AG04449 (cell line): ENCODE data around the gene KCNMA1.

Source experiments
- CTCF ChIA-PET: fragments of 350-600 bp; formaldehyde crosslinking; extraction: SDS; loops from one replicate; lab custom pipeline; 2021; ENCODE audit warnings: antibody characterized with exemption; lab: Yijun Ruan, JAX
- POLR2A ChIA-PET: fragments of 400-600, 350-600 bp; formaldehyde crosslinking; extraction: SDS; loops from one replicate; lab custom pipeline; 2020; ENCODE audit warnings: antibody characterized with exemption, inconsistent platforms; lab: Yijun Ruan, JAX
- DNase-seq: peaks from one replicate; pipeline ENCODE4 v3.0.0-alpha.2; 2010; ENCODE audit warnings: low read depth, low spot score
- H3K4me3 ChIP-seq: 2 replicates; pipeline ENCODE4 v1.5.1; 2011; ENCODE audit warnings: low read depth, mild to moderate bottlenecking, control low read depth, low read length
- CTCF ChIP-seq: IDR thresholded peaks from one replicate; pipeline ENCODE4 v1.5.1; 2011; ENCODE audit warnings: mild to moderate bottlenecking, moderate library complexity, low read length, control low read depth, inconsistent platforms; ENCODE audit not compliant: insufficient read depth; ENCODE audit errors: missing control alignments

Gene KCNMA1

GRCh38 chr10:77149706-77150105 lies 487.9 kb downstream of the KCNMA1 start:
- H3K4me3 ChIP-seq = no peak overlapping the region
- POLR2A ChIA-PET = no interaction called here
- CTCF ChIA-PET = interaction anchor here (1.5 to 2.0 kb wide), 2 partner anchors 16 to 562 kb away, joined by 5 to 9 read pairs; no protein-coding TSS in a partner anchor
- no peak for DNase-seq
- no peak for TF ChIP-seq CTCF

- CTCF ChIA-PET = interaction anchor here (1.2 to 2.0 kb wide), 4 partner anchors 14 to 563 kb away, joined by 3 to 9 read pairs (median 4); no protein-coding TSS in a partner anchor
- no peak for DNase-seq
- TF ChIP-seq CTCF = no peak
- no peak overlapping the region for H3K4me3 ChIP-seq
- POLR2A ChIA-PET = interaction anchor here (0.6 kb wide), 1 partner anchor 9 kb away, joined by 3 read pairs; no protein-coding TSS in a partner anchor
Observed at GRCh38 chr10:77149001-77149400, 488.6 kb downstream of the KCNMA1 start.

- H3K4me3 ChIP-seq = no peak overlapping the region
- no peak for TF ChIP-seq CTCF
- CTCF ChIA-PET = interaction anchor here (0.8 to 2.0 kb wide), 3 partner anchors 11 to 564 kb away, joined by 3 to 9 read pairs (median 4); no protein-coding TSS in a partner anchor
- POLR2A ChIA-PET = no interaction called here
- DNase-seq = no peak
Observed at GRCh38 chr10:77147871-77148270, 489.7 kb downstream of the KCNMA1 start.

- H3K4me3 ChIP-seq = no peak overlapping the region
- ChIA-PET CTCF (interaction anchor here (1.0 kb wide), 1 partner anchor 19 kb away, joined by 3 read pairs; no protein-coding TSS in a partner anchor), POLR2A (interaction anchor here (0.6 to 0.8 kb wide), 2 partner anchors 35 to 49 kb away, joined by 3 to 4 read pairs; no protein-coding TSS in a partner anchor)
- TF ChIP-seq CTCF = no peak
- DNase-seq = no peak
Observed at GRCh38 chr10:77146712-77147336, 490.8 kb downstream of the KCNMA1 start.

GRCh38 chr10:77144656-77145055 lies 493.0 kb downstream of the KCNMA1 start:
- CTCF ChIA-PET = no interaction called here
- no peak overlapping the region for H3K4me3 ChIP-seq
- no peak for TF ChIP-seq CTCF
- DNase-seq = no peak
- POLR2A ChIA-PET = no interaction called here
